ENCODE measurements around the gene ARHGAP15.

ARHGAP15 gene

DNA sequence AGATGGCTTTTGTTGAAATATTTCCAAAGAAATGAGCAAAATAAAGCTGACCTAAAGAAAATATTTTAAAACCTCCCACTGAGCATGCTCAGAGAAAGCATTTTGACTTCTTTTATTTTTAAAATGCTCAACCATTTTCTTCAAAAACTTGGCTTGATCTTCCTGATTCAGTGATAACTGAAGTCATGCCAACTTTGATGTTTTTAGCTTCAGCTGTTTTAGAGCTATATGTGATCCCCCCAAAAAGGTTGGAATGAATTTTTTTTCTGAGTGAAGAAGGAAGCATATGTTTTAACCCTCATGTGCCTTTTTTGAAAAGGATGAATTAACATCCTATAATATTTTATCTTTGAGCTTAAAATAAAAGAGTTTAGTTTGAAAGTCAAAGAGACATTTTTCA is 612.0 kb downstream of the ARHGAP15 start:
- DNase-seq (ENCODE audit: low spot score): no peak
- H3K27ac ChIP-seq: no peak overlapping the region
- TF ChIP-seq, protein P1, sequence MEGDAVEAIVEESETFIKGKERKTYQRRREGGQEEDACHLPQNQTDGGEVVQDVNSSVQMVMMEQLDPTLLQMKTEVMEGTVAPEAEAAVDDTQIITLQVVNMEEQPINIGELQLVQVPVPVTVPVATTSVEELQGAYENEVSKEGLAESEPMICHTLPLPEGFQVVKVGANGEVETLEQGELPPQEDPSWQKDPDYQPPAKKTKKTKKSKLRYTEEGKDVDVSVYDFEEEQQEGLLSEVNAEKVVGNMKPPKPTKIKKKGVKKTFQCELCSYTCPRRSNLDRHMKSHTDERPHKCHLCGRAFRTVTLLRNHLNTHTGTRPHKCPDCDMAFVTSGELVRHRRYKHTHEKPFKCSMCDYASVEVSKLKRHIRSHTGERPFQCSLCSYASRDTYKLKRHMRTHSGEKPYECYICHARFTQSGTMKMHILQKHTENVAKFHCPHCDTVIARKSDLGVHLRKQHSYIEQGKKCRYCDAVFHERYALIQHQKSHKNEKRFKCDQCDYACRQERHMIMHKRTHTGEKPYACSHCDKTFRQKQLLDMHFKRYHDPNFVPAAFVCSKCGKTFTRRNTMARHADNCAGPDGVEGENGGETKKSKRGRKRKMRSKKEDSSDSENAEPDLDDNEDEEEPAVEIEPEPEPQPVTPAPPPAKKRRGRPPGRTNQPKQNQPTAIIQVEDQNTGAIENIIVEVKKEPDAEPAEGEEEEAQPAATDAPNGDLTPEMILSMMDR (IDR thresholded peaks at IDR 0.05): no peak
- no peak overlapping the region for H3K4me3 ChIP-seq

DNA sequence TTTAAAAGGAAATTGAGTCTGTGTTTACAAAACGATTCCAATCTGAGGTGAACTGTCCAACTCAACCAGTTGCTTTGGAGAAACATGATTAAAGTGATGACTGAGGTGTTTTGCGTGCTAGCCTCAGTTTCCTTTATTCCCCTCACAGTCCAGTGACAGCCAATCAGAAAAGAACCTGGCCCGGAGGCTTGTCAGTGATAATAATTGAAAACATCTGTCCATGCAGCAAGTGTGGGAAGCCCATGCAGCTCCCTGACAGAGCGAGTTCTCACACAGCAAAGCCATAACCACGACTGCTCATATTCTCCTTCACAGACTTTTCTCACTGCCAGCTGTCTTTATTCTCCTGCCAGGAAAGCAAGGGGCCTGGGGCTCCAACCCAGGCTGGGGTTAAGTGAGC is 613.4 kb downstream of the ARHGAP15 start:
- Histone ChIP-seq H3K27ac (no peak overlapping the region), H3K4me3 (no peak overlapping the region)
- DNase-seq (ENCODE audit: low spot score): no peak
- TF ChIP-seq, protein P1 (IDR thresholded peaks at IDR 0.05): no peak

DNA sequence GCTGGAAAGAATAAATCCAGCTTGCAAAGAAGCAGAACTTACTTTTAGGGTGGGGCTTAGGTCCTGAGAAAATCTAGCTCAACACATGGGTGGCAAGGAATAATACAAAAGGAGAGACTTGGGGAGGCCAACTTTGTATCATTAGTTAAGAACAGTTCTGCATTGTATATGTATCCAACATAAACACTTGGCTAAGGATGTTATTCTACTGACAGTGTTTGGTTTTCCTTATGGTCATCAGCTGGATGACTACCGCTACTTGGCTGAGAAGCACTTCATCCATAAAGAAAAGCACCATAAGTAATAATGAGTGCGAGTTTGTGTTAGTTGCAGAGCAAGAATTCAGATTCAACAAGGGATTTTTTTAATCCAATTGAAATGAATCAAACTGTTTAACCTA is 614.9 kb downstream of the ARHGAP15 start:
- TF ChIP-seq, protein P1 (IDR thresholded peaks at IDR 0.05): no peak
- H3K27ac ChIP-seq: no peak overlapping the region
- DNase-seq (ENCODE audit: low spot score): no peak

DNA sequence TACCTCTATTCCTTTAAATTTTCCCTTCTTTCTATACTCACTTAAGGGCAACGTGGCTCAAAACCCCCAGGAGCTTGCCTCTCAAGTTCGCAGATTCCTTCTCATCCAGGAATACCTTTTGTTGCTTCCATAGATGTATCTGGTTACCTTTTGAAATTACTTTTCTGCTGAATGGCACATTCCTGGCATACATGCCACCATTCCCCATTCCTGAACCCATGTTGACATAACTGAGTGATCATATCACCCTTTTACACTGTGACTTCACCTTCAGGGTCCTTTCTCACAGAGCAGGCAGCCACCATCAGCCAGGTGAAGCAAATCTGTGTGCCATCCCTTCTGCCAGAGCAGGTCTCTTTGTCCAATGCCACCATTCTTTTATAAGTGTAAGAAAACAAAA is 615.8 kb downstream of the ARHGAP15 start:
- no peak for DNase-seq (ENCODE audit: low spot score)
- TF ChIP-seq, protein P1 (IDR thresholded peaks at IDR 0.05): no peak
- H3K27ac ChIP-seq: no peak overlapping the region
- H3K4me3 ChIP-seq: no peak overlapping the region

More for the DNA sequence above, 614.9 kb downstream of the ARHGAP15 start:
- no peak overlapping the region for H3K4me3 ChIP-seq

DNA sequence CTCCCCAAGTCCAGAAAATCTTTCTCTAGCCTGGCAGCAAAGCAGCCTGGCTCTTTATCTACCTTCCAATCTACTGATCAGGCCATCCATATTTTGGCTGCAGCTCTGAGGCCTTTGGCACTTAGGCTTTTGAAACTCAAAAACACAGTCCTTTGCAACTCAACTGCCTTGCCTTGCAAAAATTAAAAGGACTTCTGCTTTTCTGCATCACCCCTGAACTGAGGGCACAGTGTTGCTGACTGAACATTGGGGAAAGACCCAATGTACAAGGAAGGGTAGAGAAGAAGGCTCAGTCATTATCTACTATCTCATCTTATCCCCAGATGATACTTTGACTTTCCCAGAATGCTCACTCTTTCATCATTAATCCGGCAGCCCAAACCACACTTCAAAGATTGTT is 625.5 kb downstream of the ARHGAP15 start:
- no peak for DNase-seq (ENCODE audit: low spot score)
- TF ChIP-seq, protein P1 (IDR thresholded peaks at IDR 0.05): no peak
- no peak overlapping the region for H3K27ac ChIP-seq
- H3K4me3 ChIP-seq: no peak overlapping the region

DNA sequence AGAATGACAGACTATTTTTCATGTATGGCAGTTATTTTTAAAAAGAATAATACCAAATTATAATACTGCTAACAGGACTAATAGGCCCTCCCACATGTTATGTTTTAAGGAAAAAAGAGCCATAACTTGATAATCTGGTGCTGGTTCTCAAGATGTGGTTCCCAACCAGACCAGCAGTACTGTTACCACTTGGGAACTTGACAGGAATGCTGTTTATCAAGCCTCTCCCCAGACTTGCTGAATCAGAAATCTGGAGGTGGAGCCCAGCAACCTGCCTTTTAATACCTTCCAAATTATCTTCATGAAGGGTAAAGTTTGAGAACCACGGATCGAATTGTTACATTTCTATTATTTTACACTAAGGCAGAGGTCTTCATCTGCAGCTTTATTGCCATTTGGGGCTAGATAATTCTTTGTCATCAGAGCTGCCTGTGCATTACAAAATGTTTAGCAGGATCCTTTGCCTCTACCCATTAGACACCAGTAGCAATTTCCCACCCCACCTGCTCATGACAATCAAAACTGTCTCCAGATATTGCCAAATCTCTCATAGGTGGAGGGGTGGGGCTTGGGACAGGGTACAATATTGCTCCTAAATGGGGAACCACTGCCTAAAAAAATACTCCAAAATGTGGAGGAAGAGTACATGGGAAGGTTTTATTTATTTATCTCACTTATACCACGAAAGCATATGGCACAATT is 629.6 kb downstream of the ARHGAP15 start:
- TF ChIP-seq, protein P1 (IDR thresholded peaks at IDR 0.05): no peak

DNA sequence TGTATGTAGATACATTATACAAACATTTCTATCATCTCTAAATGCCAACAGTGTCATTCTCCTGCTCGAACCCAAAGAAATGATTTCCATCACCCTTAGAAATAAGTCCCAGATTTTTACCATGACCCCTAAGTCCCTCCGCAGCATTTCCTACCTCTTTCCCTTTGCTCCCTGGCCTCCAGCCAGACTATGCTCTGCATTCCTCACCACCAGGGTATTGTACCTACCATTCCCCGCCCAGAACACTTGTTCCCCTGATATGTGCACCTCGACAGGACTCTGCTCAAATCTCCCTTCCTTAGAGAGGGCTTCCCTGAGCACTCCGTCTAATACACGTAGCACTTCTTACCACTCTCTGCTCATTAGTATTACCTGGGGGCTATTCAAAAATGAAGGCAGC is 630.2 kb downstream of the ARHGAP15 start:
- Histone ChIP-seq H3K27ac (no peak overlapping the region), H3K4me3 (no peak overlapping the region)
- TF ChIP-seq, protein P1 (IDR thresholded peaks at IDR 0.05): no peak
- no peak for DNase-seq (ENCODE audit: low spot score)

More for the DNA sequence above, 629.6 kb downstream of the ARHGAP15 start:
- DNase-seq (ENCODE audit: low spot score): no peak
- no peak overlapping the region for H3K4me3 ChIP-seq
- no peak overlapping the region for H3K27ac ChIP-seq

Measured in coronary artery (tissue), 2 donors.